Lung (tissue), 12 donors: ENCODE measurements around the gene SRRM1. TPM values are rescaled to one million over a fixed set of nuclear protein-coding genes. Genes with fewer than 3 reads are reported as not detected.
A peak's percentile ranks its signal among the peaks of the same experiment; 100 is the strongest.

ENCODE experiments used
- ATAC-seq: fragments of 200-7000 bp; cut with Tn5 transposase; one replicate; pipeline ENCODE4 v1.9.1; 2020; ENCODE audit warnings: moderate number of reproducible peaks; ENCODE audit not compliant: insufficient read depth, low FRiP score
- DNase-seq, 3 donors: peaks; one replicate each; pipeline ENCODE4 v3.0.0-alpha.2; 2013 to 2017
- H3K27ac ChIP-seq, 2 donors: one replicate each; pipeline ENCODE4 v1.5.1; 2013; ENCODE audit warnings: mild to moderate bottlenecking in 2 of 2, moderate library complexity in 2 of 2, control low read depth in 1 of 2, inconsistent platforms in 1 of 2, low read depth in 1 of 2, low read length in 1 of 2
- H3K27me3 ChIP-seq, 3 donors: one replicate each; pipeline ENCODE4 v1.5.1; 2013; ENCODE audit warnings: low read length in 2 of 3; ENCODE audit not compliant: control insufficient read depth in 3 of 3, insufficient read depth in 3 of 3
- H3K36me3 ChIP-seq, 4 donors: one replicate each; pipeline ENCODE4 v1.5.1; 2013; ENCODE audit warnings: low read length in 4 of 4, mild to moderate bottlenecking in 1 of 4, moderate library complexity in 1 of 4; ENCODE audit not compliant: control insufficient read depth in 4 of 4, insufficient read depth in 4 of 4
- H3K4me1 ChIP-seq, 5 donors: one replicate each; pipeline ENCODE4 v1.5.1; 2013; ENCODE audit warnings: low read length in 5 of 5, mild to moderate bottlenecking in 2 of 5, moderate library complexity in 1 of 5; ENCODE audit not compliant: control insufficient read depth in 5 of 5, insufficient read depth in 5 of 5
- H3K4me3 ChIP-seq: one replicate; pipeline ENCODE4 v1.5.1; 2013; ENCODE audit warnings: mild to moderate bottlenecking, control low read depth, moderate library complexity
- H3K9ac ChIP-seq, 2 donors: one replicate each; pipeline ENCODE4 v1.5.1; 2013; ENCODE audit warnings: low read length in 2 of 2, control low read depth in 1 of 2; ENCODE audit not compliant: insufficient read depth in 1 of 2
- H3K9me3 ChIP-seq, 4 donors: one replicate each; pipeline ENCODE4 v1.5.1; 2013; ENCODE audit warnings: low read length in 3 of 4, mild to moderate bottlenecking in 1 of 4, moderate library complexity in 1 of 4; ENCODE audit not compliant: control insufficient read depth in 4 of 4, insufficient read depth in 3 of 4
- CTCF ChIP-seq: IDR thresholded peaks from 2 replicates; pipeline ENCODE4 v1.5.1; 2012; ENCODE audit warnings: mild to moderate bottlenecking; ENCODE audit errors: control extremely low read depth, extremely low read depth
- WGBS, 2 donors: extraction: QIAGEN DNeasy Blood & Tissue Kit; methylation state at CpG; one replicate each; pipeline ENCODE4 v1.1.7; 2013; 5-methylcytosine and 5-hydroxymethylcytosine counted together
- polyA plus RNA-seq, 2 donors: library from polyadenylated mRNA; stranded (reverse); fragments of 200-250 nt; gene quantifications; one replicate each; pipeline ENCODE4 v1.2.1, GENCODE V29; 2013
- total RNA-seq, 2 donors: library from RNA; depleted of rRNA in 1 of 2; stranded (reverse); fragments of >200 nt in 1 of 2; gene quantifications; one replicate each; pipeline ENCODE4 v1.2.1, GENCODE V29; 2014 to 2021
- donor health status: control.
- donor health status: control.
- donor health status: Bipolar disorder and iron deficiency.
- donor health status: healthy.
- donor health status: DM: yes; HTN: yes; CAD: no.

Gene SRRM1
- total and polyA plus RNA-seq, 4 donors = 37.4 to 95.8 (median 67.4) TPM

- no peak for ATAC-seq
- no peak for DNase-seq
- peaks cover 0 to 2% (median 0%) of the 10 kb centered on the region in 3 donors for H3K27me3 ChIP-seq
- no peaks in the 10 kb centered on the region for H3K9me3 ChIP-seq
- peaks cover 0 to 3% (median 3%) of the 10 kb centered on the region in 5 donors for H3K4me1 ChIP-seq
- 59 to 60% methylated on average over 3 of the region's 3 CpGs for WGBS, 2 donors
- TF ChIP-seq CTCF = no peak
- no peak overlapping the region for H3K9ac ChIP-seq
- no peak overlapping the region for H3K27ac ChIP-seq
- no peak overlapping the region for H3K4me3 ChIP-seq
- H3K36me3 ChIP-seq = no peaks in the 10 kb centered on the region
These were observed 6.3 kb upstream of the SRRM1 start for GRCh38 chr1:24636661-24637357.

GRCh38 chr1:24639094-24639493 lies 4.0 kb upstream of the SRRM1 start:
- 93 to 94% methylated on average over 2 of the region's 2 CpGs for WGBS, 2 donors
- no peak for TF ChIP-seq CTCF
- Histone ChIP-seq H3K9me3 (no peaks in the 10 kb centered on the region), H3K4me3 (no peak overlapping the region), H3K27me3 (peaks cover 0 to 2% (median 0%) of the 10 kb centered on the region in 3 donors), H3K4me1 (peaks cover 0 to 7% (median 3%) of the 10 kb centered on the region in 5 donors), H3K27ac (no peak overlapping the region), H3K36me3 (peaks cover 0 to 6% (median 0%) of the 10 kb centered on the region in 4 donors), H3K9ac (no peak overlapping the region)
- no peak for DNase-seq
- ATAC-seq = no peak

GRCh38 chr1:24639881-24640280 lies 3.2 kb upstream of the SRRM1 start:
- 56 to 64% methylated on average over 4 of the region's 4 CpGs for WGBS, 2 donors
- H3K27me3 ChIP-seq = peaks cover 0 to 2% (median 0%) of the 10 kb centered on the region in 3 donors
- no peak overlapping the region for H3K27ac ChIP-seq
- H3K4me1 ChIP-seq = peaks cover 2 to 15% (median 8%) of the 10 kb centered on the region in 5 donors
- H3K4me3 ChIP-seq = no peak overlapping the region
- peak in 1 of 3 donors; percentile 17 for DNase-seq
- no peak for TF ChIP-seq CTCF
- no peak for ATAC-seq
- no peak overlapping the region for H3K9ac ChIP-seq
- H3K9me3 ChIP-seq = no peaks in the 10 kb centered on the region
- peaks cover 0 to 6% (median 0%) of the 10 kb centered on the region in 4 donors for H3K36me3 ChIP-seq
